Islet precursor cell (in vitro differentiated cells): Measurements from ENCODE around the gene S100A13.
A peak's percentile ranks its signal among the peaks of the same experiment; 100 is the strongest.
"Not testable (repeated sequence)": the region's sequence is repeated elsewhere in the genome, so short reads cannot be mapped to it uniquely, and the experiment has no call there.

Experiments used
- DNase-seq: peaks from one replicate; pipeline ENCODE4 v3.0.0-alpha.2; 2018

Gene S100A13

GRCh38 chr1:153598309-153599172 is 28.8 kb downstream of the S100A13 start:
- peak; percentile 82 for DNase-seq

GRCh38 chr1:153597206-153597605 is 30.1 kb downstream of the S100A13 start:
- DNase-seq = peak; percentile 47

GRCh38 chr1:153592748-153593147 is 34.6 kb downstream of the S100A13 start:
- DNase-seq = no peak

GRCh38 chr1:153588482-153588881 is 38.8 kb downstream of the S100A13 start:
- DNase-seq = no peak

- not testable (repeated sequence) for DNase-seq
These were observed 39.3 kb downstream of the S100A13 start for GRCh38 chr1:153588033-153588432.

- peak; percentile 64 for DNase-seq
These were observed 40.0 kb downstream of the S100A13 start for GRCh38 chr1:153587314-153587713.

GRCh38 chr1:153586347-153586746 is 41.0 kb downstream of the S100A13 start:
- no peak for DNase-seq

GRCh38 chr1:153585006-153585405 is 42.3 kb downstream of the S100A13 start:
- DNase-seq = no peak

- DNase-seq = no peak
These were observed 43.3 kb downstream of the S100A13 start for GRCh38 chr1:153583976-153584375.

GRCh38 chr1:153583514-153583913 is 43.8 kb downstream of the S100A13 start:
- DNase-seq = not testable (repeated sequence)

- not testable (repeated sequence) for DNase-seq
These were observed 44.5 kb downstream of the S100A13 start for GRCh38 chr1:153582836-153583235.

- peak; percentile 66 for DNase-seq
These were observed 48.4 kb downstream of the S100A13 start for GRCh38 chr1:153578936-153579335.

- no peak for DNase-seq
These were observed 48.8 kb downstream of the S100A13 start for GRCh38 chr1:153578490-153578889.

GRCh38 chr1:153577624-153578051 is 49.7 kb downstream of the S100A13 start:
- no peak for DNase-seq

- no peak for DNase-seq
These were observed 50.2 kb downstream of the S100A13 start for GRCh38 chr1:153577138-153577537.

- not testable (repeated sequence) for DNase-seq
These were observed 51.8 kb downstream of the S100A13 start for GRCh38 chr1:153575497-153575896.

GRCh38 chr1:153575081-153575491 is 52.2 kb downstream of the S100A13 start:
- not testable (repeated sequence) for DNase-seq

- no peak for DNase-seq
These were observed 54.0 kb downstream of the S100A13 start for GRCh38 chr1:153573351-153573750.

GRCh38 chr1:153572569-153573015 is 54.7 kb downstream of the S100A13 start:
- DNase-seq = peak; percentile 85

GRCh38 chr1:153571706-153572105 is 55.6 kb downstream of the S100A13 start:
- no peak for DNase-seq

GRCh38 chr1:153570874-153571273 is 56.4 kb downstream of the S100A13 start:
- DNase-seq = no peak

- DNase-seq = no peak
These were observed 57.8 kb downstream of the S100A13 start for GRCh38 chr1:153569465-153569864.
